Activated naive CD4-positive, alpha-beta T cell treated with anti-CD3 and anti-CD28 coated beads, Interleukin-2, amount 10 ng/mL, durations not matched to agents 7 days and 5 days (primary cell): ENCODE data around the gene CFAP65.

ENCODE experiments used
- CTCF ChIA-PET: fragments of 350-600 bp; sonication (Branson Sonifier 250); formaldehyde crosslinking; loops from one replicate; lab custom pipeline; 2021; ENCODE audit warnings: antibody characterized with exemption; lab: Charles Lee
- DNase-seq: peaks from one replicate; pipeline ENCODE4 v3.0.0-alpha.2; 2020
- H3K27ac Mint-ChIP-seq: one replicate; pipeline ENCODE4 v1.8.0; 2021; ENCODE audit warnings: mild to moderate bottlenecking, moderate library complexity, mixed read lengths
- H3K27me3 Mint-ChIP-seq: one replicate; pipeline ENCODE4 v1.8.0; 2021; ENCODE audit warnings: mild to moderate bottlenecking, mixed read lengths
- H3K36me3 Mint-ChIP-seq: one replicate; pipeline ENCODE4 v1.8.0; 2021; ENCODE audit warnings: mixed read lengths
- H3K4me1 Mint-ChIP-seq: one replicate; pipeline ENCODE4 v1.8.0; 2021; ENCODE audit warnings: mixed read lengths
- H3K4me3 Mint-ChIP-seq: one replicate; pipeline ENCODE4 v1.8.0; 2021; ENCODE audit warnings: mild to moderate bottlenecking, moderate library complexity, mixed read lengths
- H3K9me3 Mint-ChIP-seq: one replicate; pipeline ENCODE4 v1.8.0; 2021; ENCODE audit warnings: mixed read lengths

The CFAP65 gene

DNA sequence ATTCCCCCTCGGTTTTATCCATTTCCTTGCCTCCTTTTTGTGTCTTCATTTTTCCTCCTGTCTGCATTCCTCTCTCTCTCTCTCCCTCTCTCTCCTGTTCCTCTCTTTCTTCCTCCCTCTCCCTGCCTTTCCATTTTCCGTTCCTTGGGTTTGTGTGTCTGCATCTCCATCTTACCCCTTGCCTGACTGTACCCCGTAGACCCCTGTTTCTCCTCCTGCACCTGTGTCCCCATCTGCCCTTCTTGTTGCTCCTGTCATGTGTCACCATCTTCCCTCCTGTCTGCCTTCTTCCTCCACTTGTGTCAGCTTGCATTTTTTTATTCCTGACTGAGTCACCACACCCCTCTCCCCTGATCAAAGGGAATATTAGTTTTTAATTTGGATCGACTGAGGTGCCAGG lies 80.1 kb downstream of the CFAP65 start:
- CTCF ChIA-PET: interaction anchor here (1.6 kb wide), 1 partner anchor 63 kb away, joined by 5 read pairs; no protein-coding TSS in a partner anchor
- H3K4me1 Mint-ChIP-seq: peaks cover 7% of the 10 kb centered on the region
- H3K27me3 Mint-ChIP-seq: peaks cover 95% of the 10 kb centered on the region
- no peak for DNase-seq
- H3K4me3 Mint-ChIP-seq: no peak overlapping the region
- H3K9me3 Mint-ChIP-seq: no peaks in the 10 kb centered on the region
- H3K27ac Mint-ChIP-seq: no peak overlapping the region
- no peaks in the 10 kb centered on the region for H3K36me3 Mint-ChIP-seq

DNA sequence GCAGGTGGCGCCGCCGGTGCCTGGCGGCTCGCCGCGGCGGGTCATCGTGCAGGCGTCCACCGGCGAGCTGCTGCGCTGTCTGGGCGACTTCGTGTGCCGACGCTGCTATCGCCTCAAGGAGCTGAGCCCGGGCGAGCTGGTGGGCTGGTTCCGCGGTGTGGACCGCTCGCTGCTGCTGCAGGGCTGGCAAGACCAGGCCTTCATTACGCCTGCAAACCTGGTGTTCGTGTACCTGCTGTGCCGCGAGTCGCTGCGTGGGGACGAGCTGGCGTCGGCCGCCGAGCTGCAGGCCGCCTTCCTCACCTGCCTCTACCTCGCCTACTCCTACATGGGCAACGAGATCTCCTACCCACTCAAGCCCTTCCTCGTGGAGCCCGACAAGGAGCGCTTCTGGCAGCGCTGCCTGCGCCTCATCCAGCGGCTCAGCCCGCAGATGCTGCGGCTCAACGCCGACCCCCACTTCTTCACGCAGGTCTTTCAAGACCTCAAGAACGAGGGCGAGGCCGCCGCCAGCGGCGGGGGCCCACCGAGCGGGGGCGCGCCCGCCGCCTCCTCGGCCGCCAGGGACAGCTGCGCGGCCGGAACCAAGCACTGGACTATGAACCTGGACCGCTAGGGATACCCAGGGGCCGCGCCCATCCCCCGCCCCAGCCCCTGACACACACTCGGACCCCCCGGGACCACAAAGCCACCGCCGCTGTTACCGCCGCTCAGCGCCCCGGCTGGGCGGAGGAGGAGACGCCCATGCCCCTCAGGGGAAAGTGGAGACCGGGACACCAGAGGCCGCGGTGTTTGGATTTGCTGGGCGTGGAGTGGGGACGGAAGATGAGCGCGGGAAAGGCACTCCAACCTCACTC lies 80.8 kb downstream of the CFAP65 start:
- CTCF ChIA-PET: interaction anchor here (1.6 kb wide), 1 partner anchor 62 kb away, joined by 5 read pairs; no protein-coding TSS in a partner anchor
- peak overlapping the region; percentile 65 for H3K27ac Mint-ChIP-seq
- H3K4me3 Mint-ChIP-seq: no peak overlapping the region
- peaks cover 100% of the 10 kb centered on the region for H3K27me3 Mint-ChIP-seq
- no peaks in the 10 kb centered on the region for H3K36me3 Mint-ChIP-seq
- no peaks in the 10 kb centered on the region for H3K9me3 Mint-ChIP-seq
- H3K4me1 Mint-ChIP-seq: peaks cover 7% of the 10 kb centered on the region
- no peak for DNase-seq

DNA sequence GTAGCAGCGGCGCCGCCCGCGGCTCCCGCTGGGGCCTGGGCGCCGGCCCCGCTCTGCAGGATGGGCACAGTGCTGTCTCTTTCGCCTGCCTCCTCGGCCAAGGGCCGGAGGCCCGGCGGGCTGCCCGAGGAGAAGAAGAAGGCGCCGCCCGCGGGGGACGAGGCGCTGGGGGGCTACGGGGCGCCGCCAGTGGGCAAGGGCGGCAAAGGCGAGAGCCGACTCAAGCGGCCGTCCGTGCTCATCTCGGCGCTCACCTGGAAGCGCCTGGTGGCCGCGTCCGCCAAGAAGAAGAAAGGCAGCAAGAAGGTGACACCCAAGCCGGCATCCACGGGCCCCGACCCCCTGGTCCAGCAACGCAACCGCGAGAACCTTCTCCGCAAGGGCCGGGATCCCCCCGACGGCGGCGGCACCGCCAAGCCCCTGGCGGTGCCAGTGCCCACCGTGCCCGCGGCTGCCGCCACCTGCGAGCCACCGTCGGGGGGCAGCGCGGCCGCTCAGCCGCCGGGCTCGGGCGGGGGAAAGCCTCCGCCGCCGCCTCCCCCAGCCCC lies 81.5 kb downstream of the CFAP65 start:
- CTCF ChIA-PET: interaction anchor here (1.4 to 2.8 kb wide), 3 partner anchors 16 to 82 kb away, joined by 4 to 10 read pairs (median 9); no protein-coding TSS in a partner anchor
- no peak overlapping the region for H3K27ac Mint-ChIP-seq
- H3K4me1 Mint-ChIP-seq: peaks cover 7% of the 10 kb centered on the region
- no peaks in the 10 kb centered on the region for H3K36me3 Mint-ChIP-seq
- DNase-seq: no peak
- H3K4me3 Mint-ChIP-seq: no peak overlapping the region
- no peaks in the 10 kb centered on the region for H3K9me3 Mint-ChIP-seq
- H3K27me3 Mint-ChIP-seq: peaks cover 100% of the 10 kb centered on the region

DNA sequence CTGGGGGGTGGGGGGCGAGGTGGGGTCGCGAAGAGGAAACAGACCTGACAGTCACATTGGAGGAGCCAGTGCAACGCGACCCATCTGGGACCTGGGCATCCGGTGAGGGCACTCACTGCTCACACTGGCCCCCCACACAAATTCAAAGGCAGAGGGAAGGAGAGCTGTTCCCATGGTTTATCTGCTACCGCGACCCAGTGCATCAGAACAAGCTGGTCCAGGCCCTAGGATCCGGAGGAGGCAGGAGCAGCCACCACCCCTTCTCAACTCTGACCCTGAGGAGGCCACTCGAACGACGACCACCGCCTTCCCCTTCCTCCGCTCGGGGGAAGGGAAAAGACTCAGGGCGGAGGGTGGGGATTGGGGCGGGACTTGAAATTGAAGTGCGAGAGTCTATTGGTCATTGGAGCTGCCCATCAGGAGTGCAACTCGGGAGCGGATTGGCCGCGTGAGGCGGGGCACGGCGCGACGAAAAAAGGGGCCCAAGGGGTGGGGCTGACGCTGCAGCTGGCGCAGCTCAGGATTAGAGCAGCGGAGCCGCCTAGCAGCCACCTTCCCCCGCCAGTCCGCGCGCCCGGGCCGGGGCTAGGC lies 82.1 kb downstream of the CFAP65 start, which contains the start of gene CDK5R2:
TSS of gene CDK5R2 (plus strand) at position 526 of the 591 bp plus-strand sequence. CDS start 155 bp downstream, outside the sequence.
- peak; percentile 59 for DNase-seq
- H3K4me1 Mint-ChIP-seq: peaks cover 7% of the 10 kb centered on the region
- peak within 1 kb of the TSS; percentile 65 for H3K27ac Mint-ChIP-seq
- H3K4me3 Mint-ChIP-seq: peak within 1 kb of the TSS; percentile 19
- H3K27me3 Mint-ChIP-seq: peaks cover 100% of the 10 kb centered on the region
- CTCF ChIA-PET: interaction anchor here (1.4 to 2.8 kb wide), 3 partner anchors 17 to 82 kb away, joined by 4 to 10 read pairs (median 9); no protein-coding TSS in a partner anchor
- no peaks in the 10 kb centered on the region for H3K36me3 Mint-ChIP-seq
- H3K9me3 Mint-ChIP-seq: no peaks in the 10 kb centered on the region

GRCh38 chr2:218958276-218958675 lies 83.0 kb downstream of the CFAP65 start:
- Mint-ChIP-seq H3K4me3 (no peak overlapping the region), H3K27ac (no peak overlapping the region), H3K36me3 (no peaks in the 10 kb centered on the region), H3K27me3 (peaks cover 98% of the 10 kb centered on the region), H3K9me3 (no peaks in the 10 kb centered on the region), H3K4me1 (peaks cover 7% of the 10 kb centered on the region)
- DNase-seq: no peak
- CTCF ChIA-PET: interaction anchor here (1.0 to 2.8 kb wide), 6 partner anchors 9 to 81 kb away, joined by 3 to 10 read pairs (median 4); no protein-coding TSS in a partner anchor

- no peaks in the 10 kb centered on the region for H3K36me3 Mint-ChIP-seq
- H3K9me3 Mint-ChIP-seq: no peaks in the 10 kb centered on the region
- H3K27ac Mint-ChIP-seq: no peak overlapping the region
- H3K27me3 Mint-ChIP-seq: peaks cover 95% of the 10 kb centered on the region
- no peak for DNase-seq
- no peak overlapping the region for H3K4me3 Mint-ChIP-seq
- CTCF ChIA-PET: interaction anchor here (1.0 to 2.8 kb wide), 6 partner anchors 8 to 80 kb away, joined by 3 to 10 read pairs (median 5); no protein-coding TSS in a partner anchor
- peaks cover 7% of the 10 kb centered on the region for H3K4me1 Mint-ChIP-seq
Measured at GRCh38 chr2:218957671-218958070, 83.6 kb downstream of the CFAP65 start.

- Mint-ChIP-seq H3K4me3 (no peak overlapping the region), H3K4me1 (peaks cover 4% of the 10 kb centered on the region), H3K9me3 (no peaks in the 10 kb centered on the region), H3K27ac (no peak overlapping the region), H3K36me3 (no peaks in the 10 kb centered on the region), H3K27me3 (peaks cover 83% of the 10 kb centered on the region)
- no peak for DNase-seq
- CTCF ChIA-PET: no interaction called here
Measured at GRCh38 chr2:218956039-218956438, 85.3 kb downstream of the CFAP65 start.

DNA sequence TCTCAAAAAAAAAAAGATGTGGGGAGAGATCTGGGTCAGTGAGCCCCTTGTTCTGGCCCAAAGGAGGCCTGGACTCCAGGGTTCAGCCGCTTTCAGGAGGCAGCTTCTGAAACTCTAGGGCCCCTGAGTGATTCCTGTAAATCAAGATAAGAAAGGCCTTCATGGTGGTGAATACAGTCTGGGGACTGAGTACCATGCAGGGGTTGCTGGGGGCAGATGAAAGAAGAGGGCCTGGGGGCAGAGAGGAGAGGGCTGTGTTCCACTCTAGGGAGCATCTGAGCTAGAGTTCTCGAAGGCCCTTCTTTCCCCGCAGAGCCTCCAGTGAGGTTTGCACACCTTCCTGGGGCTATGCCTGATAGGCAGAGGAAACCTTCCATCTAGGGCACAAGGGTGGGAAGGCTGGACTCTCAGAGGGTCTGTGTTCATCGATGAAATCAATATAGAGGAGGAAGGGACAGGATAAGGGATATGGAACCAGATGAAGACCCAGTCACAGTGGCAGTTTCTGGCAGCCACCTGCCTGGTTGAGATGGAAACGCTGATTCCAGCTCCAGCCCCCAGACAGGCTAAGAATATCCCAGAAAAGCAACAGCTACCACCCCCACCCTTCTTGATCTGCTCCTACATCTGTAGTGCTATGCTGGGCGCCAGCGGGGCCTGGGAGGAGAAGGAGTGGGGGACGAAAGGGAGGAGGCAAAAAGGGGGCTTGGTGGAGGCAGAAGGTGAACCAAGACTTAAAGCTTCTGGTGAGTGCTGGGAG lies 86.6 kb downstream of the CFAP65 start:
- no peak for DNase-seq
- no peak overlapping the region for H3K4me3 Mint-ChIP-seq
- no peak overlapping the region for H3K27ac Mint-ChIP-seq
- peaks cover 76% of the 10 kb centered on the region for H3K27me3 Mint-ChIP-seq
- H3K4me1 Mint-ChIP-seq: peaks cover 3% of the 10 kb centered on the region
- CTCF ChIA-PET: interaction anchor here (0.7 to 0.8 kb wide), 2 partner anchors 57 to 75 kb away, joined by 3 to 6 read pairs; no protein-coding TSS in a partner anchor
- H3K36me3 Mint-ChIP-seq: no peaks in the 10 kb centered on the region
- H3K9me3 Mint-ChIP-seq: no peaks in the 10 kb centered on the region

GRCh38 chr2:218953366-218953954 lies 87.9 kb downstream of the CFAP65 start:
- Mint-ChIP-seq H3K27ac (no peak overlapping the region), H3K27me3 (peaks cover 64% of the 10 kb centered on the region), H3K36me3 (no peaks in the 10 kb centered on the region), H3K4me3 (no peak overlapping the region), H3K4me1 (no peaks in the 10 kb centered on the region), H3K9me3 (no peaks in the 10 kb centered on the region)
- CTCF ChIA-PET: interaction anchor here (1.3 kb wide), 1 partner anchor 15 kb away, joined by 8 read pairs; no protein-coding TSS in a partner anchor
- DNase-seq: no peak
